GM06990 (cell line): ENCODE data around the gene RPH3AL.

Experiments
- DNase-seq: peaks from one replicate; pipeline ENCODE4 v3.0.0-alpha.2; 2011; ENCODE audit not compliant: insufficient read length; ENCODE audit errors: extremely low read depth
- H3K27me3 ChIP-seq: replicated peaks from 2 replicates; pipeline ENCODE4 v1.6.0; 2011; ENCODE audit warnings: low read length; ENCODE audit not compliant: control insufficient read depth, insufficient read depth
- H3K36me3 ChIP-seq: 2 replicates; pipeline ENCODE4 v1.5.1; 2011; ENCODE audit warnings: low read length; ENCODE audit not compliant: control insufficient read depth, insufficient read depth
- H3K4me3 ChIP-seq: replicated peaks from 2 replicates; pipeline ENCODE4 v1.5.1; 2011; ENCODE audit warnings: low read depth, mild to moderate bottlenecking, control low read depth, low read length
- TF ChIP-seq, protein P1 (sequence below): IDR thresholded peaks from 2 replicates; pipeline ENCODE4 v1.5.1; 2011; ENCODE audit warnings: low read length, control low read depth, mild to moderate bottlenecking, inconsistent platforms; ENCODE audit not compliant: insufficient read depth, poor library complexity, severe bottlenecking

Gene RPH3AL

GRCh38 chr17:281365-281999 lies 71.1 kb downstream of the RPH3AL start:
- TF ChIP-seq, protein P1, sequence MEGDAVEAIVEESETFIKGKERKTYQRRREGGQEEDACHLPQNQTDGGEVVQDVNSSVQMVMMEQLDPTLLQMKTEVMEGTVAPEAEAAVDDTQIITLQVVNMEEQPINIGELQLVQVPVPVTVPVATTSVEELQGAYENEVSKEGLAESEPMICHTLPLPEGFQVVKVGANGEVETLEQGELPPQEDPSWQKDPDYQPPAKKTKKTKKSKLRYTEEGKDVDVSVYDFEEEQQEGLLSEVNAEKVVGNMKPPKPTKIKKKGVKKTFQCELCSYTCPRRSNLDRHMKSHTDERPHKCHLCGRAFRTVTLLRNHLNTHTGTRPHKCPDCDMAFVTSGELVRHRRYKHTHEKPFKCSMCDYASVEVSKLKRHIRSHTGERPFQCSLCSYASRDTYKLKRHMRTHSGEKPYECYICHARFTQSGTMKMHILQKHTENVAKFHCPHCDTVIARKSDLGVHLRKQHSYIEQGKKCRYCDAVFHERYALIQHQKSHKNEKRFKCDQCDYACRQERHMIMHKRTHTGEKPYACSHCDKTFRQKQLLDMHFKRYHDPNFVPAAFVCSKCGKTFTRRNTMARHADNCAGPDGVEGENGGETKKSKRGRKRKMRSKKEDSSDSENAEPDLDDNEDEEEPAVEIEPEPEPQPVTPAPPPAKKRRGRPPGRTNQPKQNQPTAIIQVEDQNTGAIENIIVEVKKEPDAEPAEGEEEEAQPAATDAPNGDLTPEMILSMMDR, result no peak
- H3K36me3 ChIP-seq, result no peaks in the 10 kb centered on the region
- H3K4me3 ChIP-seq, result no peak overlapping the region
- H3K27me3 ChIP-seq, result no peaks in the 10 kb centered on the region; the same call in none of the 2 replicates
- no peak for DNase-seq

- no peaks in the 10 kb centered on the region for H3K36me3 ChIP-seq
- DNase-seq, result no peak
- TF ChIP-seq, protein P1, result no peak
- H3K27me3 ChIP-seq, result no peaks in the 10 kb centered on the region; the same call in none of the 2 replicates
- no peak overlapping the region for H3K4me3 ChIP-seq
Measured at GRCh38 chr17:280901-281300, 71.7 kb downstream of the RPH3AL start.

GRCh38 chr17:280216-280615 lies 72.4 kb downstream of the RPH3AL start:
- no peaks in the 10 kb centered on the region for H3K36me3 ChIP-seq
- no peak for DNase-seq

GRCh38 chr17:279776-280175 lies 72.8 kb downstream of the RPH3AL start:
- DNase-seq, result no peak
- H3K36me3 ChIP-seq, result no peaks in the 10 kb centered on the region
- H3K27me3 ChIP-seq, result no peaks in the 10 kb centered on the region; the same call in none of the 2 replicates
- TF ChIP-seq, protein P1, result no peak
- no peak overlapping the region for H3K4me3 ChIP-seq

More at GRCh38 chr17:280216-280615, 72.4 kb downstream of the RPH3AL start:
- TF ChIP-seq, protein P1, result no peak
- H3K27me3 ChIP-seq, result no peaks in the 10 kb centered on the region; the same call in none of the 2 replicates
- H3K4me3 ChIP-seq, result no peak overlapping the region

DNA sequence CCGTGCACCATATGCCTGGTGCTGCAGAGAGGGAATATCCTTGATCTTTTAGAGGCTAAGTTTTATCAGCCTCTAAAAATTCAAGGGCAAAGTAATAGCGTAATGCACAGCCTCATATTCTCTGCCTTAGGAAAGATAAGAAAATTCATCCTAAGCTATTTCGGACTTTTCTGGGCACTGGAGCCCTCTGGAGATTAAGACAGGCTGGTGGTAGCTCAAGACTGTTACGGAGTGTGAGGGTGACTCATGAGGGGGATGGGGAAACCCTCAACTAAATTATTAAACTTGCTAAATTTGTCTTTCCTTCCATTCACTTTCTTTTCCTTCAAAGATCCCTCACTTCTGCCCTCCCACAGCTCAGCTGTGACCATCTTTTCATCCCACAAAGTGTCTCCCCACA lies 73.3 kb downstream of the RPH3AL start:
- no peak for DNase-seq
- no peaks in the 10 kb centered on the region; the same call in none of the 2 replicates for H3K27me3 ChIP-seq
- no peak overlapping the region for H3K4me3 ChIP-seq
- TF ChIP-seq, protein P1, result no peak
- no peaks in the 10 kb centered on the region for H3K36me3 ChIP-seq
